Erythroblast (primary cell): ENCODE data around the gene HERC2.
"Not testable (repeated sequence)": the region's sequence is repeated elsewhere in the genome, so short reads cannot be mapped to it uniquely, and the experiment has no call there.

ENCODE experiments used
- GATA1 ChIP-seq: IDR thresholded peaks from 2 replicates; pipeline ENCODE4 v1.6.1; 2011; ENCODE audit warnings: low read depth, mild to moderate bottlenecking, control low read depth, low read length, moderate library complexity
- POLR2A ChIP-seq: IDR thresholded peaks from 2 replicates; pipeline ENCODE4 v1.6.1; 2011; ENCODE audit warnings: mild to moderate bottlenecking, low read length

DNA sequence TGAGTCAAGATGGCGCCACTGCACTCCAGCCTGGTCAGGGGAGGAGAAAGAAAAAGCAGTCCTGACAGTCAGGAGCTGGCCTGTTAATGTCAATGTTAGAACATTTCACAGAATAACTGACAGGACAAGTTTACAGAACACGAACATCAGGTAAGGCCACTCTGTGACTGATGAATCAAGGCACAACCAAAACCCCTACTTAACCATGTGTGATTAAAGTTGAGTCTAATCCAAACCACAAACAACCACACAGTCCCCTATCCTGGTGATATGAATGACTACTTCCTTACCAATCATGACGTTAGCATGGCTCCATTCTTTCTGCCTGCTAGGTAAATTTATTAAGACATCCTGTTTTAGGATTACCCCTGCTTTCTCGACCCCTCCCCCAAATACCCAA is 124.3 kb downstream of the HERC2 start:
- TF ChIP-seq GATA1, POLR2A: not testable (repeated sequence)
